ENCODE measurements around the gene COL1A2.

COL1A2 gene

DNA sequence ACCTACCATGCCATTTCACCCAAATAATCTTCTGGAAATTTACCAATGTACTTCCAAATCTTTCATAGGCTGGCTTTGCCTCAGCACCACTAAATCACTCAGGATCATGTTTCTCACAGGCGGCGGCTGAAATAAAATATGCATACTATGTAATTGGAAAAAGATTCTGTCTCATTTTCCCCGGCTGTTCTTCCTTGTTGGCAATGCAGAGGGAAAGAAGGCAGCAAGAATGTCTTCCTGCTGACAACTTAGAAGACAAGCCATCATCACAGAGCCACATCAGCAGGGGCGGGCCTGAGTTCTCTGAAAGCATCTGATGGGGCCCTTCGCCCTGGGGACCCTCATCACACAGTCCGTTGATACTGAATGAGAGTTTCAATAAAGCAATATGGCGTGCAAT is 39.2 kb upstream of the COL1A2 start:
- H3K4me3 ChIP-seq (ENCODE audit: low read depth, low read length), result no peak overlapping the region
- TF ChIP-seq, protein P1, sequence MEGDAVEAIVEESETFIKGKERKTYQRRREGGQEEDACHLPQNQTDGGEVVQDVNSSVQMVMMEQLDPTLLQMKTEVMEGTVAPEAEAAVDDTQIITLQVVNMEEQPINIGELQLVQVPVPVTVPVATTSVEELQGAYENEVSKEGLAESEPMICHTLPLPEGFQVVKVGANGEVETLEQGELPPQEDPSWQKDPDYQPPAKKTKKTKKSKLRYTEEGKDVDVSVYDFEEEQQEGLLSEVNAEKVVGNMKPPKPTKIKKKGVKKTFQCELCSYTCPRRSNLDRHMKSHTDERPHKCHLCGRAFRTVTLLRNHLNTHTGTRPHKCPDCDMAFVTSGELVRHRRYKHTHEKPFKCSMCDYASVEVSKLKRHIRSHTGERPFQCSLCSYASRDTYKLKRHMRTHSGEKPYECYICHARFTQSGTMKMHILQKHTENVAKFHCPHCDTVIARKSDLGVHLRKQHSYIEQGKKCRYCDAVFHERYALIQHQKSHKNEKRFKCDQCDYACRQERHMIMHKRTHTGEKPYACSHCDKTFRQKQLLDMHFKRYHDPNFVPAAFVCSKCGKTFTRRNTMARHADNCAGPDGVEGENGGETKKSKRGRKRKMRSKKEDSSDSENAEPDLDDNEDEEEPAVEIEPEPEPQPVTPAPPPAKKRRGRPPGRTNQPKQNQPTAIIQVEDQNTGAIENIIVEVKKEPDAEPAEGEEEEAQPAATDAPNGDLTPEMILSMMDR (conservative IDR thresholded peaks at IDR 0.05; ENCODE audit: low read depth, low read length), result no peak
- DNase-seq (ENCODE audit: low read depth), result peak; percentile 35

DNA sequence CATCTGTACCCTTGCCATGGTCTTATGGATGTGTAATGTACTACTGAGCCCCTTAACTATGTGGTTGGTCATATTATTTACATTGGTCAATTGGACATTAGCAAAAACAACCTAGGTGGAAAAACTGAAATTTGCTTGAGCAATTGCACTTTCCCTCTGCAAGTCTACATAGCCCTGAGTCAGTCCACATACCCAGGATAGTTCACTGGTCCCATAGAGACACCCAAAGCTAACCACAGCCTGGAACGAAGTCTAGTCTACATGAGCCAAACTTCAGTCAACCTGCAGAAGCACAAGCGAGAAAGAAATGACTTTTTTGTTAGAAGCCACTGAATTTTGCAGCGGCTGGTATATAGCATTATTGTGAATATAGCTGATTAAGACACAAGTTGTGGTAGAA is 37.6 kb upstream of the COL1A2 start:
- TF ChIP-seq, protein P1 (conservative IDR thresholded peaks at IDR 0.05; ENCODE audit: low read depth, low read length), result no peak
- no peak overlapping the region for H3K4me3 ChIP-seq (ENCODE audit: low read depth, low read length)
- peak; percentile 27 for DNase-seq (ENCODE audit: low read depth)

DNA sequence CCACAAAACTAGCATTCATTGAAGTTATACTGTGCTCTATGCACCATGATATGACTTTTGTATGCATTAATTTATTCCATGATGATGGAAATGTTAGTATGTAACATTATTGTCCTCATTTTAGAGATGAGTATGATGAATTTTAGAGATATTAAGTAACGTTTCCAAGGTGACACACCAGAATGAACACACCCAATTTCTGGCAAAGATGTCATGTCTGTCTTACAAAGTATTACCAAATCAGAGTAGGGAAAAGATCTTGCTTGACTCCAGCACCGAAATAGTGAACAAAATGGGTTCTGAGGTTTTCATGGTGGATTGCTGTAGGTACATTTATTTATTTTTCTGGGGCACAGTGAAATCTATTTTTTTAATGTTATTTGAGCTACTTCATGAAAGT is 33.8 kb upstream of the COL1A2 start:
- no peak overlapping the region for H3K4me3 ChIP-seq (ENCODE audit: low read depth, low read length)
- DNase-seq (ENCODE audit: low read depth), result no peak
- TF ChIP-seq, protein P1 (conservative IDR thresholded peaks at IDR 0.05; ENCODE audit: low read depth, low read length), result no peak

DNA sequence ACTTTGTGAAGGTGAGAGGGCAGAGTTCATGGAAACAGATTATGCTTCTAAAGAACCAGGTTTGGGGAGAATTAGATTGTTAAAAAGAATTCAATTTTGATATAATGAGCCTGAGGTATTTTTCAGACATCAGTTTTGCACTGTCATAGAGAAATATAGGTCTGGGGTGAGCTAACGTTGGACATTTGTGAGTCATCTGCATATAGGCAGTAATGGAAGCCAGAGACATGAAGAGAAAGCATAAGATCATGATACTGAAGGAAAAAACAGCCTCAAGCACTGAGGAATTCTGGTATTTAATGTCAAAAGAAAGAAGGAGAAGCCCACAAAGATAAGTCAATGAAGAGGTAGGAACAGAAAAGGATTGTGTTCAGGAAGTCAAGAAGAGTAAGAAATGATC is 32.4 kb upstream of the COL1A2 start:
- H3K4me3 ChIP-seq (ENCODE audit: low read depth, low read length), result no peak overlapping the region
- no peak for DNase-seq (ENCODE audit: low read depth)
- TF ChIP-seq, protein P1 (conservative IDR thresholded peaks at IDR 0.05; ENCODE audit: low read depth, low read length), result no peak

DNA sequence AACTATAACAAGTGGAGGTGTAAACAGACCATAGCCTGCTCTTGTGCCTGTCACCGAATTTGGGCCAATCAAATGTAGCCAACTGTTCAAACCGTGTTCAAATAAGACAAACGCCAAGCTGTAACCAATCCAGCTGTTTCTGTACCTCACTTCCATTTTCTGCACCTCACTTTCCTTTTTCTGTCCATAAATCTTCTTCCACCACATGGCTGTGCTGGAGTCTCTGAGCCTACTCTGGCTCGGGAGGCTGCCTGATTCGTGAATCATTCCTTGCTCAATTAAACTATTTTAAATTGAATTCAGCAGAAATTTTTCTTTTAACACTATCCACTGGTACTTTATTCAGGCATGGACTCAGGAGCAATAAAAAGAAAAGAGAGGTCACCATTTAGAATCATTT is 29.9 kb upstream of the COL1A2 start:
- no peak for DNase-seq (ENCODE audit: low read depth)
- TF ChIP-seq, protein P1 (conservative IDR thresholded peaks at IDR 0.05; ENCODE audit: low read depth, low read length), result no peak
- no peak overlapping the region for H3K4me3 ChIP-seq (ENCODE audit: low read depth, low read length)

DNA sequence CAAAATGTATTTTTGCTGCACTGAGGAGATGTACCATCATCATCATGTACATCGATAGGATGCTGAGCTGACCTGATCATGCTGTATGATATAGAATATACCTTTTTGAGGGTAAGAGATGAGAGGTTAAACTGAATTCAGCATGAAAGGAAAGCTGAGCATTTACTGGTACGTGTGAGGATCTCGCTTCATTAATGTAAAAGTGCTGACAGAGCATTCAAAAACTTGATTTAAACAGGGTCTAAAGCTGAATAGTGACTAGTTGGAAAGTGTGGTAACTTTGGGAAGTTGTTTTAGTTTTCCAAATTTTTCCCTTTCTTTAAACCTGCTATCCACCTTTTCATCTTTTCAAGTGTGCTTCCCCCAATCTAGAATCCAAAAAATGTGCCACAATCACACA is 28.5 kb upstream of the COL1A2 start:
- TF ChIP-seq, protein P1 (conservative IDR thresholded peaks at IDR 0.05; ENCODE audit: low read depth, low read length), result no peak
- no peak for DNase-seq (ENCODE audit: low read depth)
- H3K4me3 ChIP-seq (ENCODE audit: low read depth, low read length), result no peak overlapping the region

DNA sequence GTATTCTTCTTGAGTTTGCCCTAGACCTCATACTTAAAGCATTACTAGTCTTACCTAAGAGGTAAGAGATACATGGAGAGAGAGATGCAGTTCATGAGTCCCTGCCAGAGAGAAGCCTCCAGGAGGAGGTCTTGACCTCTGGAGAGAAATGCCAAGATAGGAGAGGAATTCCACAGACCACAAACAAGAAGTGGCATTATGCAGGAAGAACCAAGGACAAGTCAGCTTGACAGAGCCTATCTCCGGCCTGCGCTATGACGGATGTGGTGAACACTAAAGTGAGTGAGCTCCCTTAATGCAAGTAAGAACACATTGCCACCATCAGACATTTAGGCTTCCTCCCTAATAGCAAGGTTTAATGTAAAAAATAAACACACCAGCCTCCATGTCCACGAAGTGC is 27.9 kb upstream of the COL1A2 start:
- TF ChIP-seq, protein P1 (conservative IDR thresholded peaks at IDR 0.05; ENCODE audit: low read depth, low read length), result no peak
- no peak overlapping the region for H3K4me3 ChIP-seq (ENCODE audit: low read depth, low read length)
- no peak for DNase-seq (ENCODE audit: low read depth)

Measured in choroid plexus epithelial cell (primary cell).